Thoracic aorta (tissue), 2 donors: ENCODE data around the gene TNRC6A. TPM values are rescaled to one million over a fixed set of nuclear protein-coding genes. Genes with fewer than 3 reads are reported as not detected.

Source experiments
- ATAC-seq: fragments of 150-250 bp; one replicate; pipeline ENCODE4 v1.8.0; 2017; ENCODE audit warnings: low read depth; ENCODE audit not compliant: insufficient number of reproducible peaks, low FRiP score
- DNase-seq: peaks from one replicate; pipeline ENCODE4 v3.0.0-alpha.2; 2020; ENCODE audit warnings: low spot score
- H3K27ac ChIP-seq, 2 donors: fragments of 200-600 bp; sonication (generic); 1 replicate in 1 of 2; 2 replicates in 1 of 2; pipeline ENCODE4 v1.5.1; 2016; ENCODE audit warnings: mild to moderate bottlenecking in 2 of 2, moderate library complexity in 2 of 2
- H3K27me3 ChIP-seq: fragments of 200-600 bp; sonication (generic); replicated peaks from 2 replicates; pipeline ENCODE4 v1.6.0; 2016; ENCODE audit warnings: mild to moderate bottlenecking; ENCODE audit not compliant: insufficient read depth
- H3K36me3 ChIP-seq: fragments of 200-600 bp; sonication (generic); one replicate; pipeline ENCODE4 v1.5.1; 2016
- H3K4me1 ChIP-seq, 2 donors: fragments of 200-600 bp; sonication (generic); 1 replicate in 1 of 2; 2 replicates in 1 of 2; pipeline versions ENCODE4 v1.5.1 to v1.6.0; 2016; ENCODE audit warnings: low read depth in 2 of 2, mild to moderate bottlenecking in 1 of 2; ENCODE audit not compliant: control insufficient read depth in 1 of 2
- H3K4me3 ChIP-seq: fragments of 200-600 bp; sonication (generic); 2 replicates; pipeline ENCODE4 v1.5.1; 2016; ENCODE audit warnings: mild to moderate bottlenecking
- H3K9me3 ChIP-seq: fragments of 200-600 bp; sonication (generic); 2 replicates; pipeline ENCODE4 v1.5.1; 2016
- CTCF ChIP-seq: fragments of 200-600 bp; sonication (generic); IDR thresholded peaks from one replicate; pipeline ENCODE4 v1.5.1; 2019; ENCODE audit warnings: antibody characterized with exemption
- total RNA-seq, 2 donors: library from RNA; depleted of rRNA; stranded (reverse); fragments of >200 nt; gene quantifications; one replicate each; pipeline versions ENCODE4 v1.1.0 to v1.2.3, GENCODE V29; 2016

Gene TNRC6A
- total RNA-seq, 2 donors from 2014 or later = 45.6 to 85.4 TPM

- no peak overlapping the region for H3K27ac ChIP-seq
- TF ChIP-seq CTCF = no peak
- H3K4me1 ChIP-seq = no peaks in the 10 kb centered on the region
- no peaks in the 10 kb centered on the region for H3K27me3 ChIP-seq
- no peak overlapping the region for H3K4me3 ChIP-seq
- no peak for ATAC-seq
- H3K9me3 ChIP-seq = no peaks in the 10 kb centered on the region
- DNase-seq = no peak
- no peaks in the 10 kb centered on the region for H3K36me3 ChIP-seq
Observed at GRCh38 chr16:24873028-24873427, 143.6 kb downstream of the TNRC6A start.

DNA sequence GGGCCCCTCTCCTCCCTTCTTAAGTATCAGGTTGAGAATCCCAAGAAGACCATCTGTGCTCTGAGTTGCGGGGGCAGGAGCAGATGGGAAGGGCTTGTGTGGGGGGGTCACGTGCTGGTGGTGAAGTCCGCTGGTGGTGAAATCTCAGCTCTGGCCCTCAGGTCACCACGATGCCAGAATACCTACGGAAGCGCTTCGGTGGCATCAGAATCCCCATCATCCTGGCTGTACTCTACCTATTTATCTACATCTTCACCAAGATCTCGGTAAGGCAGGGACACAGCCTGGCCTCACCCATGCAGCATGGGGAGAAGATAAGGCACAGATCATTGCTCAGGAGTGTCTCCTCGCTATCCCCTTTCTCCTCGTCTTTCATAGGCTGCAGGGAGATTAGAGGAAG lies 146.0 kb downstream of the TNRC6A start:
- no peak for TF ChIP-seq CTCF
- no peak for ATAC-seq
- Histone ChIP-seq H3K27ac (no peak overlapping the region), H3K4me3 (no peak overlapping the region), H3K27me3 (no peaks in the 10 kb centered on the region), H3K9me3 (no peaks in the 10 kb centered on the region), H3K36me3 (no peaks in the 10 kb centered on the region), H3K4me1 (no peaks in the 10 kb centered on the region)
- no peak for DNase-seq

Other genes with a start within 250 kb of the TNRC6A start
- 100 to 1,000 TPM in 1 of 2 donors, 10 to 100 TPM in 1; 42.2 to 104 TPM for gene RBBP6, start 190.1 kb upstream of the TNRC6A start, total RNA-seq
- gene SLC5A11, start 116.3 kb downstream of the TNRC6A start, total RNA-seq = 10 to 100 TPM in 1 of 2 donors, not detected in 1; 17.7 TPM